ENCODE measurements around the gene COL13A1.

DNA sequence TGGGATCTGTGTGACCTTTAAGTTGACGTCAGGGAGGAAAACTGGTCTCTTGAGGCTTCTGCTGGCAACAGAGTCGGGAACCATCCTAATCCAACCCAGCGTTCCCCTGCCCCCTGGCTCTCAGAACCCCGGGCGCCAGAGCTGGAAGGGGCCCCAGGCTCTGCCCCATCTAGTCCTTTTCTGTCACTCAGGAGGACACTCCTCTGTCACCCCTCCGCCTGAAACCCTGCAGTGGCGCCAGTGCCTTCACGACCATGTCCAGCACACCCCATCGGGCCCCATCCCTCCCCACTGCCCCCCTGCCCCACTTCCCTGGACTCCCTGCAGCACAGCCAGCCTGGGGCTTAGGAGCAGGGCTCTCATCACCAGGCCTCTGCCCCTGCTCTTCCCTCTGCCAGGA, 39.1 kb downstream of the COL13A1 start:
- TF ChIP-seq ZNF274 (IDR thresholded peaks at IDR 0.05; ENCODE audit: low read depth, low read length) (no peak), SUZ12 (IDR thresholded peaks at IDR 0.05; ENCODE audit: extremely low read depth, insufficient read depth, insufficient read length) (no peak), YY1 (IDR thresholded peaks at IDR 0.05; ENCODE audit: insufficient read depth, insufficient read length) (no peak)

Data from NT2/D1 (cell line).